Neural cell (in vitro differentiated cells): ENCODE measurements around the gene RC3H2. TPM values are rescaled to one million over a fixed set of nuclear protein-coding genes. Genes with fewer than 3 reads are reported as not detected.

Source experiments
- H2AFZ ChIP-seq: fragments of 200-600, 300-800 bp; sonication (generic), shearing (Covaris generic); 2 replicates; pipeline ENCODE4 v1.6.0; 2014; ENCODE audit warnings: low read depth, mild to moderate bottlenecking, antibody characterized with exemption, low read length, moderate library complexity
- H3F3A ChIP-seq: fragments of 200-600 bp; shearing (Covaris generic); 2 replicates; pipeline ENCODE4 v1.6.1; 2016; ENCODE audit warnings: mild to moderate bottlenecking, moderate library complexity, mixed read lengths, antibody characterized with exemption, low read length; ENCODE audit not compliant: insufficient read depth, poor library complexity, severe bottlenecking
- H3K27ac ChIP-seq: fragments of 200-600, 300-800 bp; sonication (generic), shearing (Covaris generic); 2 replicates; pipeline ENCODE4 v1.5.1; 2014; ENCODE audit warnings: mild to moderate bottlenecking, low read length, moderate library complexity
- H3K27me3 ChIP-seq: fragments of 300-800, 200-600 bp; sonication (generic), shearing (Covaris generic); 2 replicates; pipeline ENCODE4 v1.6.0; 2014; ENCODE audit warnings: mild to moderate bottlenecking, low read depth, low read length, moderate library complexity; ENCODE audit not compliant: insufficient read depth
- H3K36me3 ChIP-seq: fragments of 300-800, 200-600 bp; sonication (generic), shearing (Covaris generic); 2 replicates; pipeline ENCODE4 v1.5.1; 2014; ENCODE audit warnings: mild to moderate bottlenecking, antibody characterized with exemption, low read length, moderate library complexity; ENCODE audit not compliant: insufficient read depth
- H3K4me2 ChIP-seq: fragments of 300-800, 200-600 bp; sonication (generic), shearing (Covaris generic); 2 replicates; pipeline ENCODE4 v1.6.0; 2014; ENCODE audit warnings: mild to moderate bottlenecking, low read length
- H3K4me3 ChIP-seq: fragments of 300-800, 200-600 bp; sonication (generic), shearing (Covaris generic); 2 replicates; pipeline ENCODE4 v1.5.1; 2014; ENCODE audit warnings: mild to moderate bottlenecking, low read length, moderate library complexity
- H3K79me2 ChIP-seq: fragments of 200-600 bp; shearing (Covaris generic); replicated peaks from 2 replicates; pipeline ENCODE4 v1.6.0; 2014; ENCODE audit warnings: mild to moderate bottlenecking, low read length, moderate library complexity; ENCODE audit not compliant: insufficient read depth
- H3K9ac ChIP-seq: fragments of 300-800, 200-600 bp; sonication (generic), shearing (Covaris generic); 2 replicates; pipeline ENCODE4 v1.6.1; 2016; ENCODE audit warnings: mild to moderate bottlenecking, low read length, mixed read lengths
- H3K9me2 ChIP-seq: fragments of 200-600 bp; shearing (Covaris generic); 2 replicates; pipeline ENCODE4 v1.6.1; 2016; ENCODE audit warnings: mild to moderate bottlenecking, low read length, mixed read lengths; ENCODE audit not compliant: insufficient read depth
- H3K9me3 ChIP-seq: fragments of 200-600, 300-800 bp; sonication (generic), shearing (Covaris generic); 2 replicates; pipeline ENCODE4 v1.6.1; 2016; ENCODE audit warnings: mild to moderate bottlenecking, mixed run types, low read length, moderate library complexity, mixed read lengths
- H4K20me1 ChIP-seq: fragments of 200-600 bp; shearing (Covaris generic); 2 replicates; pipeline ENCODE4 v1.6.1; 2016; ENCODE audit warnings: mild to moderate bottlenecking, mixed run types; ENCODE audit not compliant: insufficient read depth
- EP300 ChIP-seq: fragments of 450-650 bp; conservative IDR thresholded peaks from 2 replicates; pipeline ENCODE4 v1.6.1; 2014; ENCODE audit warnings: antibody characterized with exemption, mild to moderate bottlenecking, moderate library complexity; ENCODE audit not compliant: poor library complexity, severe bottlenecking
- EZH2 ChIP-seq: fragments of 200-600, 300-800 bp; shearing (Covaris generic), sonication (generic); IDR thresholded peaks from 2 replicates; pipeline ENCODE4 v1.6.1; 2014; ENCODE audit warnings: antibody characterized with exemption, low read length, borderline replicate concordance, mild to moderate bottlenecking; ENCODE audit not compliant: insufficient read depth, poor library complexity, severe bottlenecking
- MXI1 ChIP-seq: fragments of 450-650 bp; conservative IDR thresholded peaks from 2 replicates; pipeline ENCODE4 v1.6.1; 2014; ENCODE audit warnings: antibody characterized with exemption, mild to moderate bottlenecking; ENCODE audit not compliant: poor library complexity, severe bottlenecking
- POLR2AphosphoS5 ChIP-seq: IDR thresholded peaks from 2 replicates; pipeline ENCODE4 v1.6.1; 2012
- RAD21 ChIP-seq: fragments of 450-650 bp; conservative IDR thresholded peaks from 2 replicates; pipeline ENCODE4 v1.6.1; 2014; ENCODE audit warnings: antibody characterized with exemption, mild to moderate bottlenecking, moderate library complexity
- SMC3 ChIP-seq: fragments of 450-650 bp; conservative IDR thresholded peaks from 2 replicates; pipeline ENCODE4 v1.6.1; 2014; ENCODE audit warnings: antibody characterized with exemption, mild to moderate bottlenecking, moderate library complexity; ENCODE audit not compliant: poor library complexity
- TAF1 ChIP-seq: IDR thresholded peaks from 2 replicates; pipeline ENCODE4 v1.6.1; 2012; ENCODE audit warnings: low read depth
- polyA plus RNA-seq: library from polyadenylated mRNA; depleted of rRNA; stranded (reverse); fragments of >200 nt; gene quantifications from 2 replicates; pipeline ENCODE4 v1.2.3, GENCODE V29; 2014
- TF ChIP-seq, protein P1 (sequence below): IDR thresholded peaks from 2 replicates; pipeline ENCODE4 v1.6.1; 2012; ENCODE audit warnings: borderline replicate concordance
- TF ChIP-seq, protein P2 (sequence below): fragments of 450-650 bp; IDR thresholded peaks from 2 replicates; pipeline ENCODE4 v1.5.1; 2014; ENCODE audit warnings: antibody characterized with exemption, mild to moderate bottlenecking, moderate library complexity; ENCODE audit not compliant: poor library complexity, severe bottlenecking

Gene RC3H2
- polyA plus RNA-seq, 1 donor from 2014 or later: 34.8 TPM

DNA sequence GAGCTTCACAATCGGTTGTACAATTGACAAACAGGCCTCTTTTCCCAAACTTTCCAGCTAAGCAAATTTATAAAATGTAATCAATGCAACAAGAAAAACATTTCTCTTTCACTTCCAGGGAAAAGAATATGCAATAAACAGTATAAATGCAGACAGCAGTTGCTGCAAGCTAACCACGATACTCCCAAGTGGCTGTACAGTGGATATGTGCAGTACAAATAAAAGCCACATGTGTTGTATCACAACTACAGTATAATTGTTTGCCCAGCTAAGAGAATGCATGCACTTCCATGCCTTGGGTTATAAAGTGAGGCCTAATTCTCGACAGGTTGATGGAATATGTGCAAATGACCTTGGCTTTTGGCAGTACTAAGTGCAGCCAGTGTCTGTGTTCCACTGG, 60.0 kb downstream of the RC3H2 start:
- Histone ChIP-seq H3K79me2 (no peaks in the 10 kb centered on the region), H3F3A (no peaks in the 10 kb centered on the region), H3K9ac (no peak overlapping the region), H3K27me3 (no peaks in the 10 kb centered on the region), H2AFZ (no peak overlapping the region), H3K4me3 (no peak overlapping the region), H3K4me2 (no peak overlapping the region), H3K9me3 (no peaks in the 10 kb centered on the region), H4K20me1 (no peaks in the 10 kb centered on the region), H3K27ac (no peak overlapping the region), H3K9me2 (no peaks in the 10 kb centered on the region), H3K36me3 (no peaks in the 10 kb centered on the region)
- TF ChIP-seq POLR2AphosphoS5 (no peak), TAF1 (no peak), SMC3 (no peak), EP300 (no peak), RAD21 (no peak), EZH2 (no peak)
- TF ChIP-seq, protein P1, sequence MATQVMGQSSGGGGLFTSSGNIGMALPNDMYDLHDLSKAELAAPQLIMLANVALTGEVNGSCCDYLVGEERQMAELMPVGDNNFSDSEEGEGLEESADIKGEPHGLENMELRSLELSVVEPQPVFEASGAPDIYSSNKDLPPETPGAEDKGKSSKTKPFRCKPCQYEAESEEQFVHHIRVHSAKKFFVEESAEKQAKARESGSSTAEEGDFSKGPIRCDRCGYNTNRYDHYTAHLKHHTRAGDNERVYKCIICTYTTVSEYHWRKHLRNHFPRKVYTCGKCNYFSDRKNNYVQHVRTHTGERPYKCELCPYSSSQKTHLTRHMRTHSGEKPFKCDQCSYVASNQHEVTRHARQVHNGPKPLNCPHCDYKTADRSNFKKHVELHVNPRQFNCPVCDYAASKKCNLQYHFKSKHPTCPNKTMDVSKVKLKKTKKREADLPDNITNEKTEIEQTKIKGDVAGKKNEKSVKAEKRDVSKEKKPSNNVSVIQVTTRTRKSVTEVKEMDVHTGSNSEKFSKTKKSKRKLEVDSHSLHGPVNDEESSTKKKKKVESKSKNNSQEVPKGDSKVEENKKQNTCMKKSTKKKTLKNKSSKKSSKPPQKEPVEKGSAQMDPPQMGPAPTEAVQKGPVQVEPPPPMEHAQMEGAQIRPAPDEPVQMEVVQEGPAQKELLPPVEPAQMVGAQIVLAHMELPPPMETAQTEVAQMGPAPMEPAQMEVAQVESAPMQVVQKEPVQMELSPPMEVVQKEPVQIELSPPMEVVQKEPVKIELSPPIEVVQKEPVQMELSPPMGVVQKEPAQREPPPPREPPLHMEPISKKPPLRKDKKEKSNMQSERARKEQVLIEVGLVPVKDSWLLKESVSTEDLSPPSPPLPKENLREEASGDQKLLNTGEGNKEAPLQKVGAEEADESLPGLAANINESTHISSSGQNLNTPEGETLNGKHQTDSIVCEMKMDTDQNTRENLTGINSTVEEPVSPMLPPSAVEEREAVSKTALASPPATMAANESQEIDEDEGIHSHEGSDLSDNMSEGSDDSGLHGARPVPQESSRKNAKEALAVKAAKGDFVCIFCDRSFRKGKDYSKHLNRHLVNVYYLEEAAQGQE: no peak

DNA sequence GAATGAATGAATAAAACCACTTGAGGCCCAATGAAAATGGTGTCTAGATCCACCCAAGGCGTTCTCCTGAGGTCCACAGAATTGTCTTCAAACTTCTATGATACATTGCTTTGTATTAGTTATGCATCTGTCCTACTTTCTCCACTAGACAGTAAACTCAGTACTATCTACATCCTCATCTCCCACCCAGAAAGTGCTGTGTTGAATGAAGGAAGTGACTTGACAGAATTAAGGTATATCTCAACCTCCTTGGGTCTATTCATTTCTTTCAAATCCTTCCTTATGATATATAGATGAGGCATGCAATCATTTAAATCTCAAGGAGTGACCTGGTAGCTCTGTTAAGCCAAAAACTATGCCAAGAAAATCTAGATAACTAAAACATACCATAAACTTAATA, 61.0 kb downstream of the RC3H2 start:
- no peaks in the 10 kb centered on the region for H3K9me3 ChIP-seq
- no peaks in the 10 kb centered on the region for H4K20me1 ChIP-seq
- H3K9me2 ChIP-seq: no peaks in the 10 kb centered on the region
- no peaks in the 10 kb centered on the region for H3K27me3 ChIP-seq
- H3K27ac ChIP-seq: no peak overlapping the region
- H3K4me2 ChIP-seq: no peak overlapping the region
- TF ChIP-seq, protein P2, sequence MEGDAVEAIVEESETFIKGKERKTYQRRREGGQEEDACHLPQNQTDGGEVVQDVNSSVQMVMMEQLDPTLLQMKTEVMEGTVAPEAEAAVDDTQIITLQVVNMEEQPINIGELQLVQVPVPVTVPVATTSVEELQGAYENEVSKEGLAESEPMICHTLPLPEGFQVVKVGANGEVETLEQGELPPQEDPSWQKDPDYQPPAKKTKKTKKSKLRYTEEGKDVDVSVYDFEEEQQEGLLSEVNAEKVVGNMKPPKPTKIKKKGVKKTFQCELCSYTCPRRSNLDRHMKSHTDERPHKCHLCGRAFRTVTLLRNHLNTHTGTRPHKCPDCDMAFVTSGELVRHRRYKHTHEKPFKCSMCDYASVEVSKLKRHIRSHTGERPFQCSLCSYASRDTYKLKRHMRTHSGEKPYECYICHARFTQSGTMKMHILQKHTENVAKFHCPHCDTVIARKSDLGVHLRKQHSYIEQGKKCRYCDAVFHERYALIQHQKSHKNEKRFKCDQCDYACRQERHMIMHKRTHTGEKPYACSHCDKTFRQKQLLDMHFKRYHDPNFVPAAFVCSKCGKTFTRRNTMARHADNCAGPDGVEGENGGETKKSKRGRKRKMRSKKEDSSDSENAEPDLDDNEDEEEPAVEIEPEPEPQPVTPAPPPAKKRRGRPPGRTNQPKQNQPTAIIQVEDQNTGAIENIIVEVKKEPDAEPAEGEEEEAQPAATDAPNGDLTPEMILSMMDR: no peak
- TF ChIP-seq, protein P1: no peak
- TF ChIP-seq MXI1 (no peak), POLR2AphosphoS5 (no peak), SMC3 (no peak), EZH2 (no peak), RAD21 (no peak), TAF1 (no peak), EP300 (no peak)
- H3K36me3 ChIP-seq: no peaks in the 10 kb centered on the region
- H3K4me3 ChIP-seq: no peak overlapping the region
- no peaks in the 10 kb centered on the region for H3F3A ChIP-seq
- H2AFZ ChIP-seq: no peak overlapping the region
- H3K9ac ChIP-seq: no peak overlapping the region
- no peaks in the 10 kb centered on the region for H3K79me2 ChIP-seq
